Midbrain (tissue), 1 donor: Measurements from ENCODE around the gene BAZ1A.
"Not testable (repeated sequence)": the region's sequence is repeated elsewhere in the genome, so short reads cannot be mapped to it uniquely, and the experiment has no call there.

ENCODE experiments used
- DNase-seq: peaks from one replicate; lab custom pipeline; 2025; lab: John Stamatoyannopoulos, UW

BAZ1A gene

GRCh38 chr14:34858765-34859164, 16.4 kb downstream of the BAZ1A start:
- no peak for DNase-seq

GRCh38 chr14:34857689-34858449, 17.3 kb downstream of the BAZ1A start:
- DNase-seq = no peak

- no peak for DNase-seq
These were observed 22.1 kb downstream of the BAZ1A start for GRCh38 chr14:34853041-34853440.

- DNase-seq = no peak
These were observed 23.8 kb downstream of the BAZ1A start for GRCh38 chr14:34851395-34851794.

- no peak for DNase-seq
These were observed 29.3 kb downstream of the BAZ1A start for GRCh38 chr14:34845869-34846268.

- no peak for DNase-seq
These were observed 32.1 kb downstream of the BAZ1A start for GRCh38 chr14:34843011-34843554.

GRCh38 chr14:34837801-34838322, 37.3 kb downstream of the BAZ1A start:
- DNase-seq = peak; percentile 8

GRCh38 chr14:34835312-34835711, 39.8 kb downstream of the BAZ1A start:
- DNase-seq = no peak

- DNase-seq = no peak
These were observed 41.3 kb downstream of the BAZ1A start for GRCh38 chr14:34833549-34834523.

- no peak for DNase-seq
These were observed 48.5 kb downstream of the BAZ1A start for GRCh38 chr14:34826661-34827060.

GRCh38 chr14:34824826-34825225, 50.3 kb downstream of the BAZ1A start:
- no peak for DNase-seq

- no peak for DNase-seq
These were observed 50.9 kb downstream of the BAZ1A start for GRCh38 chr14:34824256-34824655.

- no peak for DNase-seq
These were observed 57.4 kb downstream of the BAZ1A start for GRCh38 chr14:34817768-34818167.

GRCh38 chr14:34810028-34810427, 65.1 kb downstream of the BAZ1A start:
- no peak for DNase-seq

- no peak for DNase-seq
These were observed 68.9 kb downstream of the BAZ1A start for GRCh38 chr14:34806257-34806656.

- no peak for DNase-seq
These were observed 70.2 kb downstream of the BAZ1A start for GRCh38 chr14:34804933-34805332.

- DNase-seq = not testable (repeated sequence)
These were observed 76.3 kb downstream of the BAZ1A start for GRCh38 chr14:34798861-34799260.

- DNase-seq = no peak
These were observed 77.2 kb downstream of the BAZ1A start for GRCh38 chr14:34797747-34798583.

GRCh38 chr14:34796902-34797301, 78.3 kb downstream of the BAZ1A start:
- DNase-seq = no peak

GRCh38 chr14:34794941-34795340, 80.2 kb downstream of the BAZ1A start:
- DNase-seq = no peak

GRCh38 chr14:34794217-34794616, 80.9 kb downstream of the BAZ1A start:
- DNase-seq = no peak
